Thoracic aorta (tissue), 2 donors: ENCODE results near the gene AKIRIN2. TPM values are rescaled to one million over a fixed set of nuclear protein-coding genes. Genes with fewer than 3 reads are reported as not detected.

Experiments
- ATAC-seq: fragments of 150-250 bp; one replicate; pipeline ENCODE4 v1.8.0; 2017; ENCODE audit warnings: low read depth; ENCODE audit not compliant: insufficient number of reproducible peaks, low FRiP score
- DNase-seq: peaks from one replicate; pipeline ENCODE4 v3.0.0-alpha.2; 2020; ENCODE audit warnings: low spot score
- H3K27ac ChIP-seq, 2 donors: fragments of 200-600 bp; sonication (generic); 1 replicate in 1 of 2; 2 replicates in 1 of 2; pipeline ENCODE4 v1.5.1; 2016; ENCODE audit warnings: mild to moderate bottlenecking in 2 of 2, moderate library complexity in 2 of 2
- H3K27me3 ChIP-seq: fragments of 200-600 bp; sonication (generic); replicated peaks from 2 replicates; pipeline ENCODE4 v1.6.0; 2016; ENCODE audit warnings: mild to moderate bottlenecking; ENCODE audit not compliant: insufficient read depth
- H3K36me3 ChIP-seq: fragments of 200-600 bp; sonication (generic); one replicate; pipeline ENCODE4 v1.5.1; 2016
- H3K4me1 ChIP-seq, 2 donors: fragments of 200-600 bp; sonication (generic); 1 replicate in 1 of 2; 2 replicates in 1 of 2; pipeline versions ENCODE4 v1.5.1 to v1.6.0; 2016; ENCODE audit warnings: low read depth in 2 of 2, mild to moderate bottlenecking in 1 of 2; ENCODE audit not compliant: control insufficient read depth in 1 of 2
- H3K4me3 ChIP-seq: fragments of 200-600 bp; sonication (generic); 2 replicates; pipeline ENCODE4 v1.5.1; 2016; ENCODE audit warnings: mild to moderate bottlenecking
- H3K9me3 ChIP-seq: fragments of 200-600 bp; sonication (generic); 2 replicates; pipeline ENCODE4 v1.5.1; 2016
- CTCF ChIP-seq: fragments of 200-600 bp; sonication (generic); IDR thresholded peaks from one replicate; pipeline ENCODE4 v1.5.1; 2019; ENCODE audit warnings: antibody characterized with exemption
- total RNA-seq, 2 donors: library from RNA; depleted of rRNA; stranded (reverse); fragments of >200 nt; gene quantifications; one replicate each; pipeline versions ENCODE4 v1.1.0 to v1.2.3, GENCODE V29; 2016

The AKIRIN2 gene
- total RNA-seq, 2 donors from 2014 or later: 30.5 to 38.7 TPM

- H3K36me3 ChIP-seq: peaks cover 9% of the 10 kb centered on the region
- no peak for TF ChIP-seq CTCF
- ATAC-seq (no peak), DNase-seq (no peak)
- no peak overlapping the region for H3K27ac ChIP-seq
- H3K9me3 ChIP-seq: no peaks in the 10 kb centered on the region
- H3K27me3 ChIP-seq: no peaks in the 10 kb centered on the region
- H3K4me3 ChIP-seq: no peak overlapping the region
- H3K4me1 ChIP-seq: peaks cover 3 to 18% of the 10 kb centered on the region in 2 donors
These were observed 35.0 kb downstream of the AKIRIN2 start for GRCh38 chr6:87667032-87667431.

- no peaks in the 10 kb centered on the region for H3K36me3 ChIP-seq
- ATAC-seq: no peak
- H3K9me3 ChIP-seq: no peaks in the 10 kb centered on the region
- H3K27me3 ChIP-seq: no peaks in the 10 kb centered on the region
- TF ChIP-seq CTCF: no peak
- H3K4me1 ChIP-seq: peaks cover 10 to 27% of the 10 kb centered on the region in 2 donors
- DNase-seq: no peak
- peak overlapping the region in 1 of 2 donors; percentile 43 for H3K27ac ChIP-seq
- no peak overlapping the region for H3K4me3 ChIP-seq
These were observed 37.0 kb downstream of the AKIRIN2 start for GRCh38 chr6:87664921-87665485.

GRCh38 chr6:87663434-87663833, 38.6 kb downstream of the AKIRIN2 start:
- H3K4me1 ChIP-seq: peaks cover 19 to 34% of the 10 kb centered on the region in 2 donors
- TF ChIP-seq CTCF: no peak
- H3K27me3 ChIP-seq: no peaks in the 10 kb centered on the region
- no peak overlapping the region for H3K27ac ChIP-seq
- no peaks in the 10 kb centered on the region for H3K9me3 ChIP-seq
- H3K4me3 ChIP-seq: no peak overlapping the region
- DNase-seq (no peak), ATAC-seq (no peak)
- no peaks in the 10 kb centered on the region for H3K36me3 ChIP-seq

- TF ChIP-seq CTCF: no peak
- H3K27me3 ChIP-seq: no peaks in the 10 kb centered on the region
These were observed 40.5 kb downstream of the AKIRIN2 start for GRCh38 chr6:87661503-87661902.

GRCh38 chr6:87661016-87661415, 41.0 kb downstream of the AKIRIN2 start:
- Histone ChIP-seq H3K4me1 (peaks cover 19 to 36% of the 10 kb centered on the region in 2 donors), H3K27ac (peak overlapping the region in 1 of 2 donors; percentile 56), H3K27me3 (no peaks in the 10 kb centered on the region), H3K9me3 (no peaks in the 10 kb centered on the region), H3K36me3 (no peaks in the 10 kb centered on the region), H3K4me3 (no peak overlapping the region)
- ATAC-seq (no peak), DNase-seq (no peak)
- no peak for TF ChIP-seq CTCF

More at GRCh38 chr6:87661503-87661902, 40.5 kb downstream of the AKIRIN2 start:
- no peaks in the 10 kb centered on the region for H3K9me3 ChIP-seq
- H3K4me1 ChIP-seq: peaks cover 19 to 36% of the 10 kb centered on the region in 2 donors
- H3K4me3 ChIP-seq: no peak overlapping the region
- ATAC-seq: no peak
- H3K27ac ChIP-seq: peak overlapping the region in 1 of 2 donors; percentile 56
- DNase-seq: no peak
- no peaks in the 10 kb centered on the region for H3K36me3 ChIP-seq
